ENCODE data around the gene COL10A1.

The COL10A1 gene

DNA sequence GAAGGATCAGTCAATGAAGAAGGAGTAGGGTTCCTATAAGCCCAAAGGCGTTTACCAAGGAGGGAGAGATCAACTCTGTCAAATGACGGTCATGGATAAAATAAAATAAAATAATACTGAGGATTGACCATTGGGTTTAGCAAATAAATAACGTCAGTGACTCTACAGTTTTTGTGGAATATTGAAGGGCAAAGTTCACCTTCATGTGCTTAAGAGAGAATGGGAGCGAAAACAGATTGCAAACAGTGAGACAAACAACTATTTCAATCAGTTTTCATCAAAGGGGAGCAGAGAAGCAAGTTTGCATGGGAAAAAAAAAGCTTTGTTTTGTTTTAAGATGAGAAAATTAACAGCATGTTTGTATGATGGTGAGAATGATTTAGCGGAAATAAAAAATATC lies 42.9 kb downstream of the COL10A1 start:
- DNase-seq (ENCODE audit: low spot score), result no peak

GRCh38 chr6:116078945-116079344 lies 47.0 kb downstream of the COL10A1 start:
- no peak for DNase-seq (ENCODE audit: low spot score)

GRCh38 chr6:116078522-116078921 lies 47.4 kb downstream of the COL10A1 start:
- no peak for DNase-seq (ENCODE audit: low spot score)

GRCh38 chr6:116074732-116075390 lies 51.1 kb downstream of the COL10A1 start:
- DNase-seq (ENCODE audit: low spot score), result no peak

DNA sequence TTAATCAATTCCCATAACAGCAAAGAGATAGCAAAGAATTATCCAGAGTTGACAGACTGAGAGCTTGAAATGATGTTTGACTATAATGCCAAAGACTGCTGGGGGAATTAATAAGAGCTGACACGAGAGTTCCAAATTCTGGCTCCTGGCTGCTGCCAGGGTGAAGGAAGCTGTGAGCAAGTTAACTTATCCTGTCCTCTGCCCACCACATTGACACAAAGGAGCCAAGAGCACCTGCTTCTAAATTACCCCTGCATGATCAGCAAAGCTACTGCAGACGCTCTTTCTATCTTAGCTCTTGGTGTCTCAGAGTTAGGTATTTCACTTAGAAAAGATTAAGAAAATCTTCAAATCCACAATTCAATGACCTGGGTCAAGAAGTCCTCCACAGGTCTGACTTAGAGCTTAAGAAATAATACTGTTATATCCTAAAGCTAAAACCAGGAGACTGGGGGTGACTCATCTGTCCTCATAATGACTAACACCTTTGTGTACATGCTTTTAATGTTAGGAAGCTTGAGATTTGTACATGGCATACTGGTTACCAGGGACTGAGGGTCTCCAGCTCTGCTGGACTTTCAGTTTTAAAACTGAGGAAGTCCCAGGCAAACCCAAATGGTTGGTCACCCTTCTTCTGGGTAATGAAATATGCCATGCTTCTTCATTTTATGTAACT lies 52.0 kb downstream of the COL10A1 start:
- no peak for DNase-seq (ENCODE audit: low spot score)

DNA sequence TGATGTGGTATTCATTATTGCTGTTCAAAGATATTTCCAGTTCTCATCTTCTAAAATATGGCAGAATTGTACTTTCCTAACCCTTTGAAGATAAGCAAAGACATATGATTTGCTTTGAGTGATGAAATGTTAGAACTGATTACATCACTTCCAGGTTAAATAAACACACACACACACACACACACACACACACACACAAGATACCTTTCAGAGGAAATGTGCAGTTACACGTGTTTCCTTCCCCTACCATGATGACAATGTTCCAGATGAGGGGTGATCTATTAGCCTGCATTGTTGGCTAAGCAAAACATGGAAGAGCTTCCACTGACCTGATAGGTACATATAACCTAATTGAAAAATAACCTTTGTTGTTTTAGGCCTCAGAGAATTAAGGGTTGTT lies 53.6 kb downstream of the COL10A1 start:
- DNase-seq (ENCODE audit: low spot score), result no peak

DNA sequence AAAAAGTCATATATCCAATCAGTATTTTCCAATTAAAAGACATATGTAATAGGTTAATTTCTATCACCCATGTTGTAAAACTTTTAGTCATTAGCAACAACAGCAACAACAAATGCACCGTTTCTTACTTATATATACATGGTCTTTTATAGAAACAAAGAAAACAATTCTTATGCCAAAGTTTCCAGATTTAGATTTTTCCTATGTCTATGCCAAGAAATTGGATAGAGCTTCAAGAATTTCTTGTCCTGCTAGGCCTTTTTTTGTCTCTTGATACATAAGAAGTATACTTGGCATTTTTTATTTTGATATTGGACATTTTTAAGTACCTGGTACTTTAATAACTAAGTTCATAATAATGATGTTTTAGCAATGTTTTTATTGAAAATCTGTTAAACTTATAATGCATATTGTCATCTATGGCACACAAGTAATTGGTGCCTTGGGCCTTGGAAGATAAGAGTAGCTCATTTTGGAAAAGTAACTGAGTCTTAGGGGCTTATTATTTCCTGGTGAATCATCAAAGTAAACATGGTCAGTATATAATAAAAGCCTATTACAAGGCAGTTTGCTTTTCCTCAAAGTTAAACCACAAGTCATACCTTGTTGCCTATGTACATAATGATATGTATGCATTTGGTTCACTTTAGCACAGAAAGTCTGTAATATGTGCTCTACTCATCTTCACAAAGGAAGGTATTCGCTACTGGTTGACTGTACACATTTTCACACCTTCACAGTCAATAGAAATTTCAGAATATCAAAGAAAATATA lies 55.1 kb downstream of the COL10A1 start:
- no peak for DNase-seq (ENCODE audit: low spot score)

GRCh38 chr6:116070101-116070500 lies 55.8 kb downstream of the COL10A1 start:
- no peak for DNase-seq (ENCODE audit: low spot score)
